C4-2B (cell line): ENCODE results near the gene TRIM62.
A peak's percentile ranks its signal among the peaks of the same experiment; 100 is the strongest.
"Not testable (repeated sequence)": the region's sequence is repeated elsewhere in the genome, so short reads cannot be mapped to it uniquely, and the experiment has no call there.

Experiments used
- H3K27ac ChIP-seq: fragments of 450-650 bp; 2 replicates; pipeline ENCODE4 v1.5.1; 2017
- CTCF ChIP-seq: fragments of 450-650 bp; conservative IDR thresholded peaks from 2 replicates; pipeline ENCODE4 v1.5.1; 2017; ENCODE audit warnings: mild to moderate bottlenecking
- ZFX ChIP-seq: fragments of 450-650 bp; IDR thresholded peaks from 2 replicates; pipeline ENCODE4 v1.6.1; 2017

The TRIM62 gene

GRCh38 chr1:33117440-33118085, 64.3 kb downstream of the TRIM62 start:
- H3K27ac ChIP-seq: no peak overlapping the region
- TF ChIP-seq ZFX (no peak), CTCF (no peak)

DNA sequence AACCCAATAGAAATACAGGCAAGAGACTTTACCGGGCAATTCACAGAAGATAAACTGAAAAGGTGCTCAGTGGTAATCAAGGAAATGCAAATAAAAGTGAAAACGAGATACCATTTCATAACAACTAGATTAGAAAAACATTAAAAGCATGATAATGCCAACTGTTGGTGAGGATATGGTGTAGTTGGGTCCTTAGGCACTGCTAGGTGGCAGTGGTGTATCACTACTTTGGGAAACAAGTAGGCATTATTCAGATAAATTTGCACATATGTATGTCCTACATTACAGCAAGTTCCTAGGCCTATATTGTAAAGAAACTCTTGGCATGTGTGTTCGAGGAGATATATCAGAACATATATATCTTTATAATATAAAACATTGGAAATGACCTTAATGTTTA, 69.9 kb downstream of the TRIM62 start:
- no peak overlapping the region for H3K27ac ChIP-seq
- TF ChIP-seq ZFX: no peak
- peak; percentile 71 for TF ChIP-seq CTCF

DNA sequence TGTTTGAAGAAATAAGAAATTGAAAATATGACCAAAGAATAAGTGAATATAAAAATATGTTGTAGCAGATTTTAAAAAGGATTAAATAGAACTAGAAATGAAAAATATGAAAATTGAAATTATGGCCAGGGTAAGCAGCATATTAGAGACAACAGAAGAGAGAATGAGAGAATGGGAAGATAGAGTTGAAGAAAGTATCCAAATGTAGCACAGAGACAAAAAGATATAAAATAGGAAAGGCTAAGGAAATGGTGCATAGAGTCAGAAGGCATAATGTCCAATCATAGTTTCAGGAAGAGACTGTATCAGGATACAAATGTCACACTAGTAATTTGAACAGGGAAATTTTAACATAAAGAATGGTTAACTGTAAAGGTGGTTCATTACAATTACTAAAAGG, 71.4 kb downstream of the TRIM62 start:
- TF ChIP-seq CTCF (no peak), ZFX (no peak)
- no peak overlapping the region for H3K27ac ChIP-seq

DNA sequence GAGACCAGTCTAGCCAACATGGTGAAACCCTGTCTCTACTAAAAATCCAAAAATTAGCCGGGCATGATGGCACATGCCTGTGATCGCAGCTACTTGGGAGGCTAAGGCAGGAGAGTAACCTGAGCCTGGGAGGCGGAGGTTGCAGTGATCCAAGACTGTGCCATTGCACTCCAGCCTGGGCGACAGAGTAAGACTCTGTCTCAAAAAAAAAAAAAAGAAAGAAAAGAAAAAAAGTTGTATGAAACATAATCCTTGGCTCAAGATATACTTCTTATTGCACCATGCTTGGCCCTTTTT, 81.8 kb downstream of the TRIM62 start:
- not testable (repeated sequence) for H3K27ac ChIP-seq

GRCh38 chr1:33099290-33100118, 82.3 kb downstream of the TRIM62 start:
- no peak overlapping the region for H3K27ac ChIP-seq
- TF ChIP-seq CTCF (no peak), ZFX (no peak)

- no peak overlapping the region for H3K27ac ChIP-seq
- TF ChIP-seq CTCF (no peak), ZFX (no peak)
Measured at GRCh38 chr1:33098371-33098770, 83.5 kb downstream of the TRIM62 start.

GRCh38 chr1:33097762-33098161, 84.1 kb downstream of the TRIM62 start:
- H3K27ac ChIP-seq: no peak overlapping the region
- no peak for TF ChIP-seq ZFX
- no peak for TF ChIP-seq CTCF

- H3K27ac ChIP-seq: no peak overlapping the region
- TF ChIP-seq CTCF (no peak), ZFX (no peak)
Measured at GRCh38 chr1:33097137-33097611, 84.7 kb downstream of the TRIM62 start.
